Smooth muscle cell of the brain vasculature (primary cell): ENCODE results near the gene GCN1.

Source experiments
- DNase-seq: peaks from one replicate; pipeline ENCODE4 v3.0.0-alpha.2; 2012; ENCODE audit warnings: low read depth, low spot score

The GCN1 gene

DNA sequence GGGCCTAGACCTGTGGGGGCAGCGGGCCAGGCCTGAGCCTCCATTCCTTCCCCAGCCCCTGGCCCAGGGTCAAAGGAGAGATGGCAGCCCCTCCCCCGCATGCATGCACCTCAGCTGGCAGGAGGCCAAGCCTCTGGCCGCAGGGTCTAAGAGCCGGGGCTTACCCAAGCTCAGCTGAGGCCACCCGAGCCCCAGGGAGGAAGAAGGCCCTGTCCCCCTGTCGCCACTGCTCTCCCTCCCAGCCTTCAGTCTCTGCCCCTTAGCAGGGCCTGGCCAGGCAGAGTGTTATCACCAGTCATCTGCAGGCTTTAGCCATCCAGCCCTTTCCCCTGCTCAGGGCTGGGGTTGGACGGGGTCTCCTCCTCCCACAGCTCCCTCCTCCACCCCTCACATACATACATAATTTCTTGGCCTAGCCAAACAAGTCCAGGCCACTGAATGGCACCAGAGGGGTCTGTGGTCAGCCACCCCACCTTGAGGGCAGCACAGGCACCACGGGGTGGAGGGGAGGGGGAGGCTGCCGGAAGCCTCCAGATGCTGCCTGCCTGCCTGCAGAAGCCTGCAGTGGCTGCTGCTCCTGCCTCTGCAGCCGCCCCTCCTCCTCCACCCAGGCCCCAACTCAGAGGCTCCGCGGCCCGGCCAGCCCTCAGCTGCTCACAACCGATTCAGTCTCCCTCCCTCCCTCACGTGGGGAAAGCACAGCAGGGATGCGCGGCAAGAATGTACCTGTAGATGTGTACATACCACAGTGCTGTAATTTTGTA lies 100.7 kb downstream of the GCN1 start:
- no peak for DNase-seq

DNA sequence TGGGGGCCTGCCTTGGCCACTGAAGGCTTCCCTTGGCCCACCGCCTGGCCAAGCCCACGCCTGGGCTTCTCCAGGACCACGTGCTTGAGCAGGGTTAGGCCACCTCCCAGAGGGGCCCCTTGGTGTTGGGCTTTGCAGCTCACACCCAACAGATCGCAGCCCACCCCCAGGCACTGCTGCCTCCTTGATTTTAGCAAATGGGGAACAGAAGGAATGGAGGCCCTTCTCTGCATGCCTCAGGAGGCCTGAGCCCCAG lies 101.3 kb downstream of the GCN1 start:
- no peak for DNase-seq

DNA sequence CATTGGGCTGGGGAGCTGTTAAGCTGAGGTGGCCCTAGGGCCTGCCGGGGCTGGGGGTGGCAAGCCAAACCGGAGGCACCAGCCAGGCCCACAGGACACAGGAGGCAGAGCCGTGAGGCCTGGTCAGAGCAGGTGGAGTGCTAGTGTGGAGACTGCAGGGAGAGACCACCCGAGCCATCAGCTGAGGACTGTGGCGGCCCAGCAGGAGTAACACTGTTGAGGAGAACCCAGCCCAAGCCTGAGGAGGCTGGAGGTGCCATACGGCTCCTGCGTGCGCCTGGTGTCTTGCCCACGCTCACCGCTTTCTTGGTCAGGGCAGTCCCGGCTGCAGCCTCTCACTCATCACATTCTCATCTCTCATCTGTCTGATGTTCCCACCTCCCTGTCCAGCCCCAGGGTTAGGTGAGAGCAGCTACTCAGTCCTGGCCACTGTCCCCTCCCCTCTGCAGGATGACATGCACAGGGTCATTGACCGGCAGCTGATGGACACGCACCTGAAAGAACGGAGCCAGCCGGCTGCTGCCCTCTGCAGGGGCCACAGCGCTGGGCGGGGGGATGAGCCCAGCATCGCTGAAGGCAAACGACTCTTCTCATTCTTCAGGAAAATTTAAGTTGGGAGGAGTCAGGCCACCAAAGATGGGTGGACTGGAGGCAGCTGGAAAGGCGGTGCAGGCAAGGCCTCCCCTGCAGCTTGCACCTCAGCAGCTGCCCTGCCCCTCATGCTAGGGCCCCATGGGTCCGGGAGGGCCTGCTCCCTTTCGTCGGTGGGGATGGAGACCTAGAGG lies 101.8 kb downstream of the GCN1 start:
- DNase-seq = no peak

DNA sequence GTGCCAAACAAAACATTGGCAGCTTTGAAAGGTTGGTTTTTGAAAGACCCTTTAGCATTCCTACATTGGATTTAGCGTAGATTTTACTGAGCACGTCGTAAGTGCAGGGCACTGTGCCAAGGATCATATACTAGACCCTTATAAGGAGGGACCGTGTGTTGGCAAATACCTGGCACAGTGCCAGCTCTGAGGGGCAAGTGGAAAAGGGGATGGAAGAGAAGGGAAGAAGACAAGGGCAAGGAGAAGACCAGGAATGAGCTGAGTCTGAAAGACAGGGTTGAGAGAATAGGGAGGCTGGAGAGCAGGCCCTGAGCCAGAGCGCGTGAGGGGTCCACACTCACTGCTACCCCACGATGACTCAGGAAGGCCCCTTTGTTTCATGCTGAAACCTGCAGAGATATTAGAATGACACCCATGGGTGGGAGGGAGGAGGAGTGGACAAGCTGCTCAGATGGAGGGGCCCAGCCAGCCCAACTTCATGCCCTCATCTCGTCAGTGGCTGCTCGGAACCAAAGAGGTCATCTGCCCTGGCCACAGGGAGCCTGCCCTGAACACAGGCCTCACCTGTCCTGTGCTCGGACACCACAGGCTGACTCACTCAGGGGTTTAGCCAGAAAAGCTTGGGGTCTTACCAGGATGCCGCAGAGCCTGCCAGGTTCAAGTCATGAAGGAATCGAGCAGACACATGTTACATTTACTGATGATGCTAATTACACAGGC lies 103.0 kb downstream of the GCN1 start:
- DNase-seq = no peak

DNA sequence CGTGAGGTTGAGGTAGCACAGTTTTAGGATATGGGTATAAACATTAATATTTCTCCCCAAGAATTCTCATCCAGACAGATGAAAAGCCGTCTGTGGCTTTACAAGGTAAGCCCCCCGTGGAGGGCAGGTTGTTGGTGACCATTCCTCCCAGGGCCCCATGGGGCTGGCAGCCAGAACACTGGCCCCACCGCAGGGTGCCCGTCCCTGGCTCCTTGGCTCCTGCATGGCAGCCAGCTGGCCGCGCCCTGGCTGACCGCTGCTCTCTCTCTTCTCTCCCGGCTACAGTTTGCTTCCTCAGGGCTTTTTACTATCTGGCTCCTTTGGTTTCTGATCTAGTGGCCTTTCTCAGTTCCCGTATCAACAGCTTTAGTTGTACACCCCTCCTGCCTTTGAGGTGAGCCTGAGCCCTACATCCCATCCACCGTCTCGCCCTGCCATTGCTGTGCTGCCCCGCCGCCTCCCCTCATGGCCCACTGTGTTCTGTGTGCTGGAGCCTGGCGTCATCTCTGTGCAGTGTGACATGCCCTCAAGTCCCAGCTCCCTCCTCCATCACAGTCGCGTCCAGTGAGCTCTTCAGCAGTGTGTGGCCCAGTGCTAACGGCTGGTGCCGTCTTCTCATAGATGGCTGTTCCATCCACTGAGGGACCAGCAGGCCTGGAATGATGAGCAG lies 103.8 kb downstream of the GCN1 start:
- DNase-seq = no peak

DNA sequence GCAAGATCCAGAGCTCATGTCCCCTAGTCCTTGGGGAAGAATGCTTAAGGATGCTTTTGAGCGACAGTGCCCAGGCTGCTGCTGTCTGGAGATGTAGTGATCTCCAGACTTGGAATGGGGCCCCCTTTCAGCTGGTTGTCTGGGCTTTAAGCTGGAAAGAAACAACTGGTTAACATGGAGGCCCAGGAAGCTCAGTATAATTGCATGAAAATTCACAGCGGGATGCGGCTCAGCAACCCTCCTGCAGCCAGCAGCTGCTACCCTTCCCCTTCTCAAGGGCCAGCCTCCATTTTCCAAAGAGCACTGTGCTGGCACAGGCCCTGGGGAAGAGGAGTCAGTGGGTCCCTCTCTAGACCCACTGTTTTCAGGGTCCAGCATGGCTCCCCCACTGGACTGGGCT lies 104.3 kb downstream of the GCN1 start:
- DNase-seq = no peak

DNA sequence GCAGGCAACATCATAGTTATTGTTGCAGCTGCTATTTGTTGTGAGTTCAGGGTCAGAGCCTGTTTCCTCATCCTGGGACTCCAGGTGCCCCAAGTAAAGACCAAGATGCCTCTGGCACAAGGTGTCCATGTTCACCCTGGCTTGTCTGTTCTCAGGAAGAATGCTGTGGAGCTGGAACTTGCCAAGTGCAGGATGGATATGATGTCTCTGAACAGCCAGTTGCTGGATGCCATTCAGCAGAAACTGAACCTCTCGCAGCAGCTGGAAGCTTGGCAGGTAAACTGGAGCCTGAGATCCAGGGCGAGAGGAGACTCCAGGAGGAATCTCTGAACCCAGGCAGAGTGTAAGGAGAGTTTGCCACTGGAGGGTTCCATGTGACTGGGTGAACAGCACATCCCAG lies 104.7 kb downstream of the GCN1 start:
- DNase-seq = no peak

DNA sequence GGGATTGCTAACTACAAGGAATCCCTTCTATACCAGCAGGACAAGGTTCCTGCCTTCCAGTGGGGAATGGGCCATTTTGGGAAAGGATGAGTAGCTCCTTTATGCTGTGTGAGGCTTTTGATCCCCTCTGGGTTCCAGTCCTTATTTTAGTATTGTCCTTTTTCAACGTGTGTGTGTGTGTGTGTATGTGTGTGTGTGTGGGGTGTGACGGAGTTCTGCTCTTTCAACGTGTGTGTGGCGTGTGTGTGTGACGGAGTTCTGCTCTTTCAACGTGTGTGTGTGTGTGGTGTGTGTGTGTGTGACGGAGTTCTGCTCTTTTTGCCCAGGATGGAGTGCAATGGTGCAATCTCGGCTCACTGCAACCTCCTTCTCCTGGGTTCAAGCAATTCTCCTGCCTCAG lies 105.4 kb downstream of the GCN1 start:
- no peak for DNase-seq

DNA sequence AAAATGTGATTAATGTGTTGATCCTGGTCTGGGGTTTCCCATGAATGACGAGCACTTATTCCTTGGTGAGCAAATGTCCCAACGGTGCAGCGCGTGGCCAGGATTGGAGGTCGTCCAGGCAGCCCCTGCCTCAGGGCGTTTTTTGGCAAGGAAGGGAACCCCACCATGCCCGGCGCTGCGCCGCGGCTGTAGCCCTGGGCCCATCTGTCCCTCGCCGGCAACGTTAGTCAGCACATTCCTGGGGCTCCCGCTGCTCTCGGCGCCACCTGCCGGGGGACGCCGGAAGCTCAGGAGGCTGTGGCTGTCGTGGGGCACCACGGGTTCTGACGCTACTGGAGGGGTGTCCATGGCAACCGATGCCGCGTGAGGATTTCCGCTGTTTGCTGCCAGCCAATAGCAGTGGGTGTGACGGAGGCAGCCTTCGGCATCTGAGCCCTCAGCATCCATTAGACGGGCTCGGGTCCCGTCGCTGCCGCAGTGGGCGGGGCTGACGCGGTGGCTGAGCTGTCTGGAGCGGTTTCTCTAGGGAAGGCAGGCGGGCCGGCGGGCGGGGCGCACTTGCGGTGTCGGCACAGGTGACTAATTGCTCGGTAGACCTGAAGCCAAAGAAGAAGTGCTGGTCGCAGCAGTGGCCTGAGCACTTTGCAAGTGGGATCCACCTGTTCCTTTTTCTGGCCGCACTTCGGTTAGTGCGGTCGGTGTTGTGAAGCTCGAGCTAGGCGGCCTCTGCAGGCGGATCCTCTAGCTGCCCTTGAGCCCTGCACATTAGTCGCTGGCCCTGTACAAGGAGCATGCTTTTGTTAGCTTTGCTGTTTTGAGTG lies 107.5 kb downstream of the GCN1 start:
- DNase-seq = peak; percentile 83

DNA sequence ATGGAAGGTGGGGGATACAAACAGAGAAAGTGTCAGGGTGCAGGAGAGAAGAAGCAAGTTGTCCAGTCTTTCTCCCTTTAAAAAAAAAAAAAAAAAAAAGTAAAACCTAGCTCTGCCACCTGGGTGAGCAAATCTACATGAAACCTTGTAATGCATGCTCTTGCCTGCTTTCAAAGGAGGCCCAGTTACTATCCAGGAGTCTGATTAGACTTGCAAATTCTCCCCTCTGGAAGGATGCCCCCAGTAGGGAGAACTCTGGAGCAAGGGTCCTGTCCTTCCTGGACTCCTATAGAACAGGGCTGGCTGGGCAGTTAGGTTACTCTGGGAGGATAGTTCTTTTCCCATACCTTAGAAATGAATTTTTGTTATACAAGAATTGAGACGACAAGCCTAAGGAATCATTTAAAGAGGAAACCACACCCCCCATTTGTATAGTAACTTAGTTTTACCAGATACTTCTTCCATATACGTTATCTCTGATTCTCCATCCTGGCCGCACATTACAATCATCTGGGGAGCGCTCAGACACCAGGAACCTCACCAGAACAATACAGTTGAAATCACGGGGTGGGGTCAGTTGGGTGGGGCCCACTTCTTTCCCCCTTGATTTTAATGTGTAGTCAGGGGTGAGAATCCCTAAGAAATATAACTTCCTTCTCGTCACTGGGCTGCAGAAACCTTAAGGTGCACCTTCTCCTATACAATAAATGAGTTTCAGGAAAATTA lies 108.4 kb downstream of the GCN1 start:
- DNase-seq = no peak

DNA sequence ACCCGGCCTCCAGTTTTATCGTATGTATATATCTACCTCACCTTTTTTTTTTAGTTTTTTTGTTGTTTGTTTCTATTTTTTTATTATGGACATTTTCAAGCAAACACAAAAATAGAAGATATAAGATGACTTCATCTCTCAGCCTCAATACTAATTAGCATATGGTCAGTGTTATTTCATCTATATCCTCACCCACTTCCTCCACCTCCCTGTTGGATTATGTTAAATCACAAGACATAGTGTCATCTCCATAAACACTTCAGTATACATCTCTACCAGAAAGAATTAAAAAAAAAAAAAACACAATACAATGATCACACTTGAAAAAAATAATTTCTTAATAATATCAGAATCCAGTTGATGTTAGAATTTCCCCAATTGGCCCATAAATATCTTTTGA lies 112.9 kb downstream of the GCN1 start:
- no peak for DNase-seq

DNA sequence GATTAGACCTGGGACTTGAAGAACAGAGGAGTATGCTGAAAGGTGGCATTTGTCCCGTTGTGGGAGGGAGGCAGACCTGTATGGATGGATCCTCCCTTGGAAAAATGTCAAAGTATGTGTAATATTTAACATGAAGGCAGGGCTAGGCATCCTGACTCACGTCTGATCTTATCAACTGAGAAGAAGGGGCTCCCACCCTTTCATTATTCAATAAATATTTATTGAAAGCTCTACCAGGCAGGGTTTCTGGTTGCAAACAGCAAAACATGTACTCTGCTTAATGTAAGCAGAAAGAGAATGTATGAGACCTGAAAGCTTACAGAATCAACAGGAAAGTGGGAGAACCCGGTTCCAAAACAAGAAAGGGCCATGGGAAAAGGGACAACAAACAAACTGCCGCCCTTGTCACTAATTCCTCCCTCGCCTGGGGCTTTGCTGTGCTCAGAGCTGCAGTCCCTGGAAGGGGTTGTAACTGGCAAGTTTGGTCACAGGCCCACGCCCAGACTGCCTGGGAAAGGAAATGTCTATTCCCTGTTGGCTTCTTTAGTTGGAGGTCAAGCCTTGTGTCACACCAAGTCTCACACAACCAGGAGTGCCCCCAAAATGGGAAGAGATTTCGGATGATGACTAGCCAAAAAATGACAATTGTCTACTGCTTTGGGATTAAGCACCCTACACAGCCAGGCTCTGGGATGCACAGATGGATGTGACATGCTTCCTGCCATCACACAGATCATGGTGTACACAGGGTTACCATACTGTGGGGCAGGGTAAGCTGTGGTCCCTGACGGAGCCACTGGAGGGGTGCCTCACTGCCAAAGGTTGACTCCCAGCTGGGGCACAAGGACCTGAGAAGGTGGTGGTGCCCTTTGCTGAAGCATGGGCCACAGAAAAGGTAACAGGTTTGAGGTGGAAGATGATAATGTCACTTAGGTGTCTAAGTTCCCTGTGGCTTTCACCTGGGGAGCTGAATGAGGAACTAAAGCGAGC lies 114.8 kb downstream of the GCN1 start:
- no peak for DNase-seq

DNA sequence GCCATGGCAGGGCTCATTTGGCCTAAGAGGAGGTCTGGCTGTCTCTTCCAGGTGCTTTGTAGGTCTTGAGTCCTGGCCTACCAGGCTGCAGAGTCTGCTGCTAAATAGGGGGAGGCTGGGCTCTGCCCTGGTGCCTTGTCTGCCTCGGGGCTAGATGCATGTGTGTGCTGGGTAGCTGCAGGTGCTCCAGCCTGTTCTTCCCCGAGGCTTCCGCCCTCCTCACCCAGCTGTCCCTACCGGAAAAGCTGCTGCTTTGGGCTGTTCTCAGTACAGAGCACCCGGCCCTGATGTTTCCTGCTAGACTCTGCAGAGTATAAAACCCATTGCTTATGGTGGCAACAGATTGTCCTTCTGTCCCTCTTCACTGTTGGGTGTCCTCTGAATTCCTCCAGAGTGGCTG lies 115.6 kb downstream of the GCN1 start:
- DNase-seq = no peak

DNA sequence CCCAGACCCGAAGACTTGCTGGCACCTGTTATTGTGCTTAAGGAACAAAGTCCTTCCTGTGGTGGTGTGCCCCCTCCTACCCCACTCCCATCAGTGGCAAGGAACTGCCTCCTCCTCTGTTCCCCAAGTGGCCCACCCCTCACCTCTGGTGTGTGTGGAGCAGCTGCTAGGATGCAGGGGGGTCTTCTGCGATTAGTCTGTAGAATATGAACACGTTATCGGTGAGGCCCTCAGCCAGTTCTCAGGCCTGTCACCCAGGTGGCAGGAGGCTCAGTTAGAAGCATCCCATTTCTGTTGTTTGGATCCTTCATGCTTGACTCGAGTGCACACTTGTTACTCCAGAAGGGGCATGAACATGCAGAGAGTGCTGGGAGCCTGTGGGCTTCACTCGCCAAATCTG lies 117.3 kb downstream of the GCN1 start:
- no peak for DNase-seq
